SIG-M5 (cell line): Measurements from ENCODE around the gene WNK2.
"Not testable (repeated sequence)": the region's sequence is repeated elsewhere in the genome, so short reads cannot be mapped to it uniquely, and the experiment has no call there.

Experiments used
- DNase-seq: peaks from one replicate; lab custom pipeline; 2025; lab: John Stamatoyannopoulos, UW

Gene WNK2

GRCh38 chr9:93236541-93237206 is 52.7 kb downstream of the WNK2 start:
- no peak for DNase-seq

DNA sequence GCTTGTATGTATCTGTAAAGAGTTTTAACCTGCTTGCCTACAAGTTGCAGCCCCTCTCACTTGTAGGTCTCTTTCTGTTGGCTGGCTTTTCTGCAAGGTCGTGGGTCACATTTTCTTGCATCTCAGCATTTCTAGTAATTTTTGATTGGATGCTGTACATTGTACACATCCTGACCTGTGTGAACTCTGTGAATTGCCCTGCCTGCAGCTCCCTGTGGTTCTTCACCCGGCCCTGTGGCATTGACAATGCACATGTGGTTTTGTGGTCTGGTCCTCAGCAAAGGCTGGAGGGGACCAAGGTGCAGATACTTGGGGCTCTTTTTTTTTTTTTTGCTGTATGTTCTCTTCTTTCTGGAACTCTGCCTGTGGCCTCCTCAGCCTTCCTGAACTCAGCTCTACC is 53.6 kb downstream of the WNK2 start:
- no peak for DNase-seq

- DNase-seq = no peak
These were observed 55.3 kb downstream of the WNK2 start for GRCh38 chr9:93238953-93239925.

GRCh38 chr9:93240891-93241334 is 57.0 kb downstream of the WNK2 start:
- DNase-seq = no peak

DNA sequence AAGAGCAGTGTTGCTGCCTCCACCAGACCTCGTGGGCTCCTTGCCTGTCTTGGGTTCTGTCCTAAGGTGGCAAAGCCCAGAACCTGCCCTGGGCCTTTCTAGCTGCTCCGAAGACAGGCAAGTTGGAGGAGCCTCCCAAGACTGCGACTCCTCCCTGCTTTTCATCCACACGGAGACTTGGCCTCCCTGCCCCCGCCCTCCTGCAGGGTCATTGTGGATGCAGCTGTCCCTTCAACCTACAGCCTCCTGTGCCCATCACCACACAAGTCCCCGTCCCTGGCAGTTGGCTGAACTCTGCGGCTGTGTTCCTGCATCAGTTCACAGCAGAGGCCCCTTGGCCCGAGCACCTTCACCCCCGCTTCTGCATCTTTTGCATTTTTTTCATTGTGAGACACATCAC is 59.2 kb downstream of the WNK2 start:
- DNase-seq = no peak

DNA sequence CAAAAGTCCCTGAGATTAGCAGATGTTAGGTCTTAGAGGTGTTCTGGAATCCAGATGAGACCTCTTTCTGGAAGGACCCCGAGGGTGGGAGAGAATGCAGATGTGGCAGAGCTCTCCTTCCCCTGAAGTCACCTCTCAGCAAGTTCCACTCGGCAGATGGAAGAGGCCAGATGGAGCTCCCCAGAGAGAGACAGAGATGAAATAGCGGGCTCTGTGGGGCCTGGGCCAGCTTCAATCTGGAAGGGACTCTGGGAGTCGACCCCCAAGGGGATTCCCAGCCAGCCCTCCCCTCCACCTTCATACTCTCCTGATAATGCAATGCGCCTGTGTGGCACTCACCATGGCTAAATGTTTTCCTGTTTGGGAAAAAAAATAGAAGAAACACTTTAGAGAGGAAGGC is 60.2 kb downstream of the WNK2 start:
- DNase-seq = no peak

GRCh38 chr9:93244510-93245436 is 60.8 kb downstream of the WNK2 start:
- DNase-seq = no peak

DNA sequence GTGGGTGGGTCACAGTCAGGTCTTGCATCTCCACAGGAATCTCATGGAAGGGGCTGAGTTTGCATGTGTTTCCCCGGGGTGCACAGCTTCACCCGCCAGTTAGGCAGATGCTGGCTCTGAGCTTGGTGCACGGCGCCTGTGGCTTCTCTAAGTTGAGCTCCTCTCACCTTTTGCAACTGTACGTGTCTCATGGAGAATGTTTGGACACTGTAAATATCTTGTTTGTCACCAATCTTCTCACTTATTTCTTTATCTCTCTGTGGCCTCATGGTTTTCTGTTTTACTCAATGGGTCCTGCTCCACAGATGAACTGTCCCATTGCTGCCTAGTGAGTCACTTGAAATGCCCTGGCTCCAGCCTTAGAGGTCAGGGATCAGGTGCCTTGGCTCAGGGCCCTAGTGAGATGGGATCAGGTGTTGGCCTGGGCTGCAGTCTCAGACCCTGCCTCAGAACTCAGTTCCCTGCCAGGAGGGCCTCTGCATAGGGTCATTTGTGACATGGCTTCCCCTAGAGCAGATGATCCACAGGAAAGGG is 61.6 kb downstream of the WNK2 start:
- no peak for DNase-seq

GRCh38 chr9:93246111-93246510 is 62.2 kb downstream of the WNK2 start:
- no peak for DNase-seq

- no peak for DNase-seq
These were observed 62.6 kb downstream of the WNK2 start for GRCh38 chr9:93246526-93246925.

GRCh38 chr9:93247099-93247865 is 63.3 kb downstream of the WNK2 start:
- no peak for DNase-seq

DNA sequence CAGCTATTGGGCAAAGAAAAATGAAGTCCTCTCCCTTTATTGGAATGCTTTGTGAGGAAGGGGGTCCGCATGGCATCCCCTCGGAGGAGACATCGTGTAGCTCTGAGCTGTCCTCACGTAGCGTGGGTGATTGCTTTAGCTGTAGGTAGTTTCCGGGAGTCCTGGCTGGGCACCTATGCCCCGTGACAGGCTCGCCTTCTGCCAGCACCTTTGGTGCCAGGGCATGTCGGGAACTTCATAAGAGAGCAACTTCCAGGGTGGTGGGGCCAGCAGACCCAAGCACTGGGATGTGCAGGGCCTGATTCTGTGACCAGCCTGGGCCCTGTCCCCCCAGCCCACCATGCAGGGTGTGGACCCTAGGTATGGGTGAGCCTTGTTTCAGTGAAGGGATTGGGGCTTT is 64.0 kb downstream of the WNK2 start:
- no peak for DNase-seq

GRCh38 chr9:93248386-93249040 is 64.6 kb downstream of the WNK2 start:
- DNase-seq = no peak

- no peak for DNase-seq
These were observed 66.2 kb downstream of the WNK2 start for GRCh38 chr9:93250185-93250584.

DNA sequence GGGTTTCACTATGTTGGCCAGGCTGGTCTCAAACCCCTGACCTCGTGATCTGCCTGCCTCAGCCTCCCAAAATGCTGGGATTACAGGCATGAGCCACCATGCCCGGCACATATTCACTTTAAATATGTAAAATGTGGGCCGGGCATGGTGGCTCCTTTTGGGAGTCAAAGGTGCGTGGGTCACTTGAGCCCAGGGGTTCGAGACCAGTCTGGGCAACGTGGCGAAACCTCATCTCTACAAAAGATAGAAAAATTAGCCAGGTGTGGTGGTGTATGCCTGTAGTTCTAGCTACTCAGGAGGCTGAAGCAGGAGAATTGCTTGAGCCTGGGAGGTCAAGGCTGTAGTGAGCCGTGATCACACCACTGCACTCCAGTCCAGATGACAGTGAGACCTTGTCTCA is 67.4 kb downstream of the WNK2 start:
- DNase-seq = not testable (repeated sequence)

- DNase-seq = no peak
These were observed 68.3 kb downstream of the WNK2 start for GRCh38 chr9:93252116-93252780.

- DNase-seq = no peak
These were observed 69.0 kb downstream of the WNK2 start for GRCh38 chr9:93252781-93253530.

GRCh38 chr9:93253633-93254032 is 69.7 kb downstream of the WNK2 start:
- no peak for DNase-seq

- DNase-seq = no peak
These were observed 70.1 kb downstream of the WNK2 start for GRCh38 chr9:93254061-93254481.
